ENCODE measurements around the gene SRL. TPM values are rescaled to one million over a fixed set of nuclear protein-coding genes. Genes with fewer than 3 reads are reported as not detected.

Gene SRL
- total and polyA plus RNA-seq, 2 donors from 2014 or later, result 2.6 to 3.3 TPM

DNA sequence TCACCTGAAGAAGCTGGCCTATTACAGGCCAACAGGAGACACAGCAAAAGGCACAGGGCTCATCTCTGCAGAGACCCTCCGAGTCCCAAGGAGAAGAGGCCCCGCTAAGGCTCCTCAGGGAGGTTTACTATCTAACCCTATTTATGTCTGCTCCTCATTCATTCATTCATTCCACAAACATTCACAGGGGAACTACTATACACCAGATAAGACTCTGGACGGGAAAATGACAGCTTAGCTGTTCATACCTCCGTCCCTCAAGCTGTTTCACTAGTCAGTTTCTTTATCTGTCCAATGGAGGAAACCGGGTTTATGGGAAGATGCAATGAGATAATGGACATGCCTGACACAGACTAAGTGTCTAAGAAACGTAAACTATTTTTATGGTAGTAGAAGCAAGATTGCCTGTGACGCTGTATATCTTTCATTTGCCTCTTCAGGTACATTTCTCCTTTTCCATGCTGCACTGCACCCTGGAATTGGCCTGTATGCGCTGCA lies 62.1 kb downstream of the SRL start:
- H3K4me3 ChIP-seq (ENCODE audit: low read length in 3 of 3), result no peak overlapping the region
- TF ChIP-seq, protein P1, sequence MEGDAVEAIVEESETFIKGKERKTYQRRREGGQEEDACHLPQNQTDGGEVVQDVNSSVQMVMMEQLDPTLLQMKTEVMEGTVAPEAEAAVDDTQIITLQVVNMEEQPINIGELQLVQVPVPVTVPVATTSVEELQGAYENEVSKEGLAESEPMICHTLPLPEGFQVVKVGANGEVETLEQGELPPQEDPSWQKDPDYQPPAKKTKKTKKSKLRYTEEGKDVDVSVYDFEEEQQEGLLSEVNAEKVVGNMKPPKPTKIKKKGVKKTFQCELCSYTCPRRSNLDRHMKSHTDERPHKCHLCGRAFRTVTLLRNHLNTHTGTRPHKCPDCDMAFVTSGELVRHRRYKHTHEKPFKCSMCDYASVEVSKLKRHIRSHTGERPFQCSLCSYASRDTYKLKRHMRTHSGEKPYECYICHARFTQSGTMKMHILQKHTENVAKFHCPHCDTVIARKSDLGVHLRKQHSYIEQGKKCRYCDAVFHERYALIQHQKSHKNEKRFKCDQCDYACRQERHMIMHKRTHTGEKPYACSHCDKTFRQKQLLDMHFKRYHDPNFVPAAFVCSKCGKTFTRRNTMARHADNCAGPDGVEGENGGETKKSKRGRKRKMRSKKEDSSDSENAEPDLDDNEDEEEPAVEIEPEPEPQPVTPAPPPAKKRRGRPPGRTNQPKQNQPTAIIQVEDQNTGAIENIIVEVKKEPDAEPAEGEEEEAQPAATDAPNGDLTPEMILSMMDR (IDR thresholded peaks at IDR 0.05; ENCODE audit: borderline replicate concordance, extremely low read depth, insufficient read depth), result no peak
- intact Hi-C loops (cut with DNase I), result no loop called here
- DNase-seq, result no peak
- no peak for FAIRE-seq
- H3K9ac ChIP-seq (ENCODE audit: low read length in 3 of 3), result no peak overlapping the region
- H3K36me3 ChIP-seq (ENCODE audit: control insufficient read depth in 2 of 3, insufficient read depth in 3 of 3, low read length in 3 of 3), result no peaks in the 10 kb centered on the region
- H3K9me3 ChIP-seq (ENCODE audit: control insufficient read depth in 2 of 3, insufficient read depth in 1 of 3, low read length in 3 of 3), result no peaks in the 10 kb centered on the region
- no peaks in the 10 kb centered on the region for H3K27me3 ChIP-seq (ENCODE audit: control insufficient read depth, insufficient read depth, low read length)
- H3K27ac ChIP-seq (ENCODE audit: low read depth in 2 of 2, low read length in 2 of 2), result no peak overlapping the region
- H3K4me1 ChIP-seq (ENCODE audit: control insufficient read depth in 2 of 3, insufficient read depth in 2 of 3, low read depth in 1 of 3, low read length in 3 of 3), result peaks cover 0 to 2% (median 0%) of the 10 kb centered on the region in 3 donors

DNA sequence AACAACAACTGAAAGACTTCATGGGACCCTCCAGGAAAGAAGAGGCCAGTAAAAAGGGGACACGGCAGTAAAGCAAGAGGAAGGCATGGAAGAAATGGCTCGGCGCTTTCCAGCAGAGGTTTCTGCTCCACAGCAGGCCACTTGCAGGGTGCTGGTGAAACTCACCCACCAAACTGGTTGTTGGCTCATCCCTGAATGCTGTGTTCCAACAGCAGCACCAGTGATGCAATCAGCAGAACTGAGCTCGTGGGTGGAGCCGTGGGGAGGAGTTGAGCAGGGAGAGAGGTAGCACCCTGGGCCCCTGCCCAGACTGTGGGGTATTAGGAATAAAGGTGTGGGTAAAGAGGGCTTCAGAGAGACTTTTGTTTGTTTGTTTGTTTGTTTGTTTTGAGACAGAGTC lies 62.9 kb downstream of the SRL start:
- DNase-seq (no peak), FAIRE-seq (no peak)
- no peaks in the 10 kb centered on the region for H3K4me1 ChIP-seq (ENCODE audit: control insufficient read depth in 2 of 3, insufficient read depth in 2 of 3, low read depth in 1 of 3, low read length in 3 of 3)
- H3K27ac ChIP-seq (ENCODE audit: low read depth in 2 of 2, low read length in 2 of 2), result no peak overlapping the region
- intact Hi-C loops (cut with DNase I), result no loop called here
- TF ChIP-seq, protein P1 (IDR thresholded peaks at IDR 0.05; ENCODE audit: borderline replicate concordance, extremely low read depth, insufficient read depth), result no peak
- no peaks in the 10 kb centered on the region for H3K36me3 ChIP-seq (ENCODE audit: control insufficient read depth in 2 of 3, insufficient read depth in 3 of 3, low read length in 3 of 3)
- H3K9ac ChIP-seq (ENCODE audit: low read length in 3 of 3), result no peak overlapping the region
- no peaks in the 10 kb centered on the region for H3K27me3 ChIP-seq (ENCODE audit: control insufficient read depth, insufficient read depth, low read length)
- H3K4me3 ChIP-seq (ENCODE audit: low read length in 3 of 3), result no peak overlapping the region
- H3K9me3 ChIP-seq (ENCODE audit: control insufficient read depth in 2 of 3, insufficient read depth in 1 of 3, low read length in 3 of 3), result no peaks in the 10 kb centered on the region

GRCh38 chr16:4178468-4179010 lies 63.3 kb downstream of the SRL start:
- no peak for FAIRE-seq
- Histone ChIP-seq H3K9ac (ENCODE audit: low read length in 3 of 3) (no peak overlapping the region), H3K27me3 (ENCODE audit: control insufficient read depth, insufficient read depth, low read length) (no peaks in the 10 kb centered on the region), H3K9me3 (ENCODE audit: control insufficient read depth in 2 of 3, insufficient read depth in 1 of 3, low read length in 3 of 3) (no peaks in the 10 kb centered on the region), H3K36me3 (ENCODE audit: control insufficient read depth in 2 of 3, insufficient read depth in 3 of 3, low read length in 3 of 3) (no peaks in the 10 kb centered on the region), H3K4me1 (ENCODE audit: control insufficient read depth in 2 of 3, insufficient read depth in 2 of 3, low read depth in 1 of 3, low read length in 3 of 3) (no peaks in the 10 kb centered on the region), H3K4me3 (ENCODE audit: low read length in 3 of 3) (no peak overlapping the region), H3K27ac (ENCODE audit: low read depth in 2 of 2, low read length in 2 of 2) (no peak overlapping the region)
- DNase-seq, result no peak
- intact Hi-C loops (cut with DNase I), result no loop called here
- TF ChIP-seq, protein P1 (IDR thresholded peaks at IDR 0.05; ENCODE audit: borderline replicate concordance, extremely low read depth, insufficient read depth), result no peak
